HG02798 (cell line): ENCODE measurements around the gene ESYT3.
A peak's percentile ranks its signal among the peaks of the same experiment; 100 is the strongest.
"Not testable (repeated sequence)": the region's sequence is repeated elsewhere in the genome, so short reads cannot be mapped to it uniquely, and the experiment has no call there.

Source experiments
- ATAC-seq: cut with Tn5 transposase; IDR thresholded peaks from one replicate; pipeline ENCODE4 v1.9.1; 2021; ENCODE audit warnings: mild to moderate bottlenecking; ENCODE audit not compliant: unreplicated experiment, poor library complexity

ESYT3 gene

DNA sequence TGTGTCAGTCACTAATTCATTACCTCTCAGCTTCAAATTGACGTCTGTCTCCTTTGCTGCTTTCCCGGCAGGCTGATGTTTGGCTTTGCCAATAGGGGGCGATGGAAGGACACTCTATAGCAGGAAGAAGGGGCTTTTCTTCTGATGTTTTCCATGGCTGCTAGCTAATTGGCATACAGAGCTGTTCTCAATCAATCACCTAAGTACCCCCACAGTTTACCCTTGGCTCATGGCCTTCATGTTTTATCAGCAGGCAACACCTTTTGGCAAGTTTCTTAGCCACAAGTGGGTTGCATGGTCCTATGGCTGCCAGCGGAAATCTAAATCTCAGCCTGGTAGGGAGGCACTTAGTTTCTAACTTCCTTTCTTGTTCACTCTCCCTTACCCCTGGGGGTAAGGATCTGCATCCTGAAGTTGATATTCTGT lies 45.0 kb downstream of the ESYT3 start:
- ATAC-seq, result no peak

DNA sequence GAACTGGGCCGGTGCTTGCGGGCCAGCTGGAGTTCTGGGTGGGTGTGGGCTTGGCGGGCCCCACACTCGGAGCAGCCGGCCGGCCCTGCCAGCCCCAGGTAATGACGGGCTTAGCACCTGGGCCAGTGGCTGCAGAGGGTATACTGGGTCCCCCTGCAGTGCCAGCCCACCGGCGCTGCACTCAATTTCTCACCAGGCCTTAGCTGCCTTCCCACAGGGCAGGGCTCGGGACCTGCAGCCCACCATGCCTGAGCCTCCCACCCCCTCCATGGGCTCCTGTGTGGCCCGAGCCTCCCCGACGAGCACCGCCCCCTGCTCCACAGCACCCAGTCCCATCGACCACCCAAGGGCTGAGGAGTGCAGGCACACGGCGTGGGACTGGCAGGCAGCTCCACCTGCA lies 50.3 kb downstream of the ESYT3 start:
- not testable (repeated sequence) for ATAC-seq

DNA sequence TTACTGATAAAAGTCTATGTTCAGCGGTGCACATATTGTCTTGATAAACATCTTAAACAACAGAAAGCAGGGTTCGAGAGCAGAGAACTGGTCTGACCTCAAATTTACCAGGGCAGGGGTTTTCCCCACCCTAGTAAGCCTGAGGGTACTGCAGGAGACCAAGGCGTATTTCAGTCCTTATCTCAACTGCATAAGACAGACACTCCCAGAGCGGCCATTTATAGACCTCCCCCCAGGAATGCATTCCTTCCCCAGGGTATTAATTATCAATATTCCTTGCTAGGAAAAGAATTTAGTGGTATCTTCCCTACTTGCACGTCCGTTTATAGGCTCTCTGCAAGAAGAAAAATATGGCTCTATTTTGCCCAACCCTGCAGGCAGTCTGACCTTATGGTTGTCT lies 52.2 kb downstream of the ESYT3 start:
- ATAC-seq, result not testable (repeated sequence)

- ATAC-seq, result no peak
These were observed 57.6 kb downstream of the ESYT3 start for GRCh38 chr3:138491971-138492370.

DNA sequence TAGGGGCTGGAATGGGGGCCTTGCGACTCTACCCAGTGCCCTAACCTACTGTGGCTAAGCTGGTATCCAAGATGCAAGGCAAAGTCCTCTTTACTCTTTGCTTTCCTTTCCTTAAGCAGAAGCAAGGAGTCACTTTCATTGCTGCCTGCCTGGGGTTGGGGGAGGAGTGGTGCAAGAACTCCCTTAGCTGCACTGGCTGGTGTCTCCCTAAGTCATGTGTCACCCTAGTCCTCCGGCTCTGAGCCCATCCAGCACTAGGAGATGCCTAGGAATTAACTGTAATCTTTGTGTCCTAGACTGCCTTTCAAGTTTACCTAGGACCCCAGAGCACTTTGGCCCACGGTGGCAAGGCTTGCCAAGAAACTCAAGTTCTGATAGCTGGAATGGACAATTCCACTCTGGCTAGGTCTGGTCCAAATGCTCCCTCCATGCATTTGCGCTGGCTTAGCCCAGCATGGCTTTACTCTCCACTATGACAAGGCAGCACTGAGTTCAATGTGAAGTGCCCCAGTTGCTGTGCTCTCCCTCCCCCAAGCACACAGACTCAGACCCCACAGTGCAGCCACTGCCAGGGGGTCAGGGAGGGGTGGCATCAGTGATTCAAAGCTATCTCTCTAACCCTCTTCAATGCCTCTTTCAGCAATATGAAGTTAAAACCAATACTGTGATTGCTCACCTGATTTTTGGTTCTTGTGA lies 58.7 kb downstream of the ESYT3 start:
- no peak for ATAC-seq

GRCh38 chr3:138493804-138494606 lies 59.6 kb downstream of the ESYT3 start:
- ATAC-seq, result no peak

DNA sequence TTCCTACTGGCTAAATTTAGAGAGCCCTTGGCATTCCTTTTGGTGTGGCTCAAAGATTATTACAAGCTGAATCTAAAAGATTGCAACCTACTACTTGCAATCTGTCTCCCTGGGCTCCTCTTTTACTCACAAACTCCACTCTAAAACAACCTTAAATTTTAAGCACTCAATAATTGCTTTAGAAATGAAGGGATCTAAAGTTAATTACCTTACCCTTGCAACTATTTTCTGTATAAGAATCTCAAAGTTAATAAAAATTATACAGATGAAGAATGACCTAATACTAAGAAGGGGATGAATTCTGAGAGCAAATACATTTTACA lies 60.2 kb downstream of the ESYT3 start:
- ATAC-seq, result no peak

DNA sequence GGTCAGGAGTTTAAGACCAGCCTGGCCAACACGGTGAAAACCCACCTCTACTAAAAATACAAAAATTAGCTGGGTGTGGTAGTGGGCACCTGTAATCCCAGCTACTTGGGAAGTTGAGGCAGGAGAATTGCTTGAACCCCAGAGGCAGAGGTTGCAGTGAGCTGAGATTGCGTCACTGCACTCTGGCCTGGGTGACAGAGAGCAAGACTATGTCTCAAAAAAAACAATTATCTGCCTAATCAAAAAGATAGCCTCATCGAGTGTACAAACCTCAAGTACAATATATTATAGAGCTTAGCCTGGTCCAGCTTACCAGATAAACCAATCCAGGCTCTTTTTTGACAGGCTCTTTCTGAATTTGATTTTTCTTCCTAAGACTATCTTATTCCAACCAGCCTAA lies 61.2 kb downstream of the ESYT3 start:
- not testable (repeated sequence) for ATAC-seq

GRCh38 chr3:138496436-138496835 lies 62.0 kb downstream of the ESYT3 start:
- no peak for ATAC-seq

DNA sequence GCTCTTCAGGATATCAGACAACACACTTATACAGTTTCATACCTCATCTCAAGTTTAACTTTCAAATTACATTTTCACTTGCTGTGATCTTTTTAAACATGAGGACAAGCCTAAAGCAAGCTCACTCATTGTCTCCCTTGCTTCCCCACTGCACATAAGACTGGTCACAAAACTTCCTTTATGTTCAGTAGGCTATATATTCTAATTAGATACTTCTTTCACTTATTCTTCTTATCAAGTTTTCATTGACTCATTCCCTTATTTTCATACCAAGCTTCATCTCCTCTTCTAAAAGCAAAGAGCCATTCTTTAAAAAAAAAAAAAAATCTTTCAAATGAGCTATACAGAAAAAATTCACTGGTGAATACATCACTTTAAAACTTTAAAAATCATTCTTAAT lies 62.6 kb downstream of the ESYT3 start:
- ATAC-seq, result no peak

DNA sequence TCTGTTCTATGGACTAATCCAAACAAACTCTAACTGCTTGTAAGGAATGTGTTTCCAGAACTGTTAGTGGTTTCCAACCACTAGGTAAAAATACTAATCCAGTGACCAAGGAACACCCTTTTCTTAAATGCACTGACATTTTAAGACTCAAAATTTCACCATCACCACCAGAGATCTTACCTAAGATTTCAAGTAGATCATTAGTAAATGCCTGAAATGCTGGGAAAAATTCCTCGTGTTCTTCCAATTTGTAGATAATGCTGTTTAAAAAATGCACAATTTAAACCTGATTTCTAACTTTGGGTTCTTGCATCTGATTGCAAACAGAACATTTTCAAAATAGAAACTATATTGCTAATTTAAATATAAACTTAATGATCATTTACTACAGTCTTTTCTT lies 63.4 kb downstream of the ESYT3 start:
- no peak for ATAC-seq

GRCh38 chr3:138498991-138499390 lies 64.6 kb downstream of the ESYT3 start:
- no peak for ATAC-seq

DNA sequence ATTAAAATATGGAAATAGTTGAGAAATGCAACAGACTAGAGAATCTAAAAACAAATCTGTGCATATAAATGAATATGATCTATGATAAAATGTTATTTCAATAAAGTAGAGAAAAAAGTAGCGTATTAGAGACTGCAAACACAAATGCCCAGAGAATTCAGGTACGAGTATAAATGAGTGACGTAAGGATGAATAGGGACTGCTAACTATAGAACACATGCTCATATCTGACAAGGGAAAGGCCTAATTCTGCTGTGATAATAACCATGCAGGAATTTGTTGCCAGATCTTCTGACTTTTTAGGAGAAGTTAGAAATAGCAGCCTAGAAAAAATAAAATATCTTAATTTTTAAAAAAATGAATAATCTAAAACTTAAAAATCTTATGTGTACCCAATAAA lies 73.1 kb downstream of the ESYT3 start:
- no peak for ATAC-seq

GRCh38 chr3:138509586-138509985 lies 75.2 kb downstream of the ESYT3 start:
- ATAC-seq, result no peak

- no peak for ATAC-seq
These were observed 77.5 kb downstream of the ESYT3 start for GRCh38 chr3:138511945-138512344.

DNA sequence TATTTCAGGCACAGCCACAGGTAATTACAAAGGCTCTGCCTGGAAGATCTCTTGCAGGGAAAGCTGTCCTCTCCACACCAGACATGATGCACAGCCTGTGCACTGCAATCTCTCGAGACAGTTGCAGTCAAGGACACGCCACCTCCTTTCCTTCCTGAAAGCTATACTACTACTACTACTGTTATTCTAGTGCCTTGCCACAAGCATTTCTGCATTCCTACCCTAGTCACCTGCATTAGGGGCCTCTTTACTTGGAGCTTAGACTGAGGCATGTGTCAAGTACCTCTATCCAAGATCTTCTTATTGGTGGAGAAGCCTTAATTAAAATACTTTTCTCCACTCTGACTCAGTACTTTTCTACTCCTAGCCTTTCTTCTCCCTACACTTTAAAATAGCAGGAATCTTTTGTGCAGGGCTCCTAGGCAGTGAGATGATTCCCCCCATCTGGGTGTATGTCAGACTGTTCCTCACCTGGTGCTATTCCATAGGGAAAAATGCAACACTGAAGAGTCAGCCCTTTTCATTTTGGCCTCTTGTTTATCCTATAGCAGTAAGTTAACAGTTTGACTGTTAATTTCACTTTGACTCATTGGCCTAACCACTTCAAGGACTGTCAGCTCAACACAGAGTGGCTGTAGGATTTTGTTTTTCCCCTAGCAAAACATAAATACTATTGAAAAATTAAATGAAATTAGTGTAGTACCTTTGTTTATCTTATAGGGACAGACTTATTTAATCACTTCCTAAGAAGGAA lies 78.9 kb downstream of the ESYT3 start:
- peak; percentile 70 for ATAC-seq

DNA sequence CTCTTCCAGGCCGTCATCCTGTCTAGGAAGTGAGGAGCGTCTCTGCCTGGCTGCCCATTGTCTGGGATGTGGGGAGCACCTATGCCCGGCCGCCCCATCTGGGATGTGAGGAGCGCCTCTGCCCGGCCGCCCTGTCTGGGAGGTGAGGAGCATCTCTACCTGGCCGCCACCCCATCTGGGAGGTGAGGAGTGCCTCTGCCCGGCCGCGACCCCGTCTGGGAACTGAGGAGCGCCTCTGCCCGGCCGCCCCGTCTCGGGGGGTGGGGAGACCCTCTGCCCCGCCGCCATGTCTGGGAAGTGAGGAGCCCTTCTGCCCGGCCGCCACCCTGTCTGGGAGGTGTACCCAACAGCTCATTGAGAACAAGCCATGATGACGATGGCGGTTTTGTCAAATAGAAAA lies 87.0 kb downstream of the ESYT3 start:
- ATAC-seq, result not testable (repeated sequence)
